GM12872 (cell line): ENCODE data around the gene RERG.

ENCODE experiments used
- CTCF ChIP-seq: IDR thresholded peaks from 3 replicates; pipeline ENCODE4 v1.5.1; 2011; ENCODE audit warnings: low read depth, mild to moderate bottlenecking, low read length, moderate library complexity; ENCODE audit not compliant: insufficient read depth

The RERG gene

GRCh38 chr12:15244926-15245325 lies 23.7 kb upstream of the RERG start:
- TF ChIP-seq CTCF = no peak

- TF ChIP-seq CTCF = no peak
These were observed 23.1 kb upstream of the RERG start for GRCh38 chr12:15244341-15244740.

GRCh38 chr12:15243102-15243501 lies 21.9 kb upstream of the RERG start:
- TF ChIP-seq CTCF = no peak

- no peak for TF ChIP-seq CTCF
These were observed 19.7 kb upstream of the RERG start for GRCh38 chr12:15240898-15241297.

GRCh38 chr12:15234508-15234907 lies 13.3 kb upstream of the RERG start:
- no peak for TF ChIP-seq CTCF

GRCh38 chr12:15234011-15234410 lies 12.8 kb upstream of the RERG start:
- no peak for TF ChIP-seq CTCF

- TF ChIP-seq CTCF = no peak
These were observed 11.7 kb upstream of the RERG start for GRCh38 chr12:15232959-15233358.

- TF ChIP-seq CTCF = no peak
These were observed 10.3 kb upstream of the RERG start for GRCh38 chr12:15231493-15231892.
